Frontal cortex (tissue), 4 donors: Measurements from ENCODE around the gene TAC4. TPM values are rescaled to one million over a fixed set of nuclear protein-coding genes. Genes with fewer than 3 reads are reported as not detected.
"Not testable (repeated sequence)": the region's sequence is repeated elsewhere in the genome, so short reads cannot be mapped to it uniquely, and the experiment has no call there.

Experiments
- DNase-seq, 2 donors: peaks; one replicate each; pipeline ENCODE4 v3.0.0; 2012; ENCODE audit warnings: low spot score in 2 of 2
- FAIRE-seq: peaks from 2 replicates; lab custom pipeline; 2012; peaks lifted over from hg19 to GRCh38; lab: Jason Lieb, UNC
- total RNA-seq: library from RNA; depleted of rRNA; stranded (reverse); fragments of >200 nt; gene quantifications from one replicate; pipeline ENCODE4 v1.2.3, GENCODE V29; 2014
- donor health status: control.
- donor health status: control.
- donor health status: control.

TAC4 gene
- total RNA-seq, 1 donor from 2014 or later: not detected

DNA sequence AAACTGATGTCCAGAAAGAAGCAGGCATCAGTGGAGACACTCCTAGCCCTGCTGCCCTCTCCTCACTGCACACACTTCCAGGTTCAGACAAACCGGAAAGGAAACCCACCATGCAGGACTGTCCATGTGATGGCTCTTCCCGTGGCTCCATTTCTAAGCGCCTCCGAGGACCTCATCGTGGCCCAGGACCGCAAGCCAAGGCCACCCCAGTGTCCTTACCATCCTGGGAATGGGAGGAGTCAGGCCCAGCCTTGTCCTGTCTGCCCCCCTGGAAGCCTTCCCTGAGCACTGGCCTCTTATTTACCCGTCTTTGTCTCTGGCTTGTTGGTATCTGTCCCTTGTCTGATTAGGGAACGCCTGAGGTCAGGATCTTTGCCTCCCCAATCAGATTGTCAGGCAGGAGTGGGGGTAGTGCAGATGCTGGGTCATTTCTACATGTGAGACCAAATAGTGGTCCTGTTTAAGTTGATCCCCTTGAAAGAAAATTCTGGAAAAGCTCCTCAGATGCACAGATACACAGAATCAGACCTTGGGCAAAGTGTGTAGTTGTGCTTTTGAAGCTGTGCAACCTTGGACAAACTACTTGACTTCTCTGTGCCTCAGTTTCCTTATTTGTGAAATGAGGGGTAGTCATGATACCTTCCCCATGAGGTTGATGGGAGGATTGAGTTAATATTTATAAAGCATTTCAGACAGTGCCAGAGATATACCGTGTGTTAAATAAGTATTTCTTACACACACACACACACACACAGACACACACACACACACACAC is 744 bp downstream of the TAC4 start:
- FAIRE-seq: no peak
- no peak for DNase-seq

DNA sequence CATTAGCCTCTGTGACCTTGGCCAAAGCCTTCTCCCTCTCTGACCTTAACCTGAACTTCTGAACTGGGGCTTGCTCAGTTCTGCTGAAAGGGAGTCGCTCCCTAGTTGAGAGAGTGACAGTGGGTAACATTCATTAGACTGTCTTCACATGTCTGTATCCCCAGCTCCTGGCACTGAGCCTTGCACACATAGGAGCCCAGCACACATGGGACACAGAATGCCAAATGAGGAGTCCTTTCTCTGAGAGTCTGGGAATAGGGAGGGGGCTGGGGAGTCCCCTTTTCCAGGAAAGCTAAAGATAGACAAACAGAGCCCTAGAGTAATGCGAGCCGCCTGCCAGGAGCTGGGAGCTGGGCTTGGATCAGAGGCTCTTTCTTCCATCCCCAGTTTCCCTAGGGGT is 2.5 kb downstream of the TAC4 start:
- FAIRE-seq: no peak
- DNase-seq: peak in 1 of 2 donors; percentile 49

DNA sequence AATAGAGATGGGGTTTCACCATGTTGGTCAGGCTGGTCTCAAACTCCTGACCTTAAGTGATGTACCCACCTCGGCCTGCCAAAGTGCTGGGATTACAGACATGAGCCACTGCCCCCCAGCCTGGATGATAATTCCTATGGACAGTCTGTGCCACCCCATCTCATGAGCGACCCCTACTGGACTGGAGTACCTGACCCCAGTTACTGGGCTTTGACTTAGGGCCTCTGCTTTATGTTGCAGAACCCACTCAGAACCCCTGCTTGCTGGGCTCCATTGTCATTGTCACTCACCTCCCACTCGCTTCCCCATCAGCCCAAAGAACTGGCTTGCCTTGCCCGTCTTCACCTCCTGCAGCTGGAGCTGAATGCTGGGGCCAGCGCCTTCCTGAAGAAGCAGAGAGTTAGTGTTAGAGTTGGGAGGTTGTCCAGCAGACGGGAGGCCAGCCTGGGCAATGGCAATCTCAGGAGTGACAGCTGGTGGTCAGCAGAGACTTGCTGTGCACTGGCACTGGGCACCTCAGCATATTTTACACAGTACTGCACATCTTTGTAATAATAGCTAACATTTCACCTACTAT is 4.0 kb downstream of the TAC4 start:
- FAIRE-seq (no peak), DNase-seq (no peak)

DNA sequence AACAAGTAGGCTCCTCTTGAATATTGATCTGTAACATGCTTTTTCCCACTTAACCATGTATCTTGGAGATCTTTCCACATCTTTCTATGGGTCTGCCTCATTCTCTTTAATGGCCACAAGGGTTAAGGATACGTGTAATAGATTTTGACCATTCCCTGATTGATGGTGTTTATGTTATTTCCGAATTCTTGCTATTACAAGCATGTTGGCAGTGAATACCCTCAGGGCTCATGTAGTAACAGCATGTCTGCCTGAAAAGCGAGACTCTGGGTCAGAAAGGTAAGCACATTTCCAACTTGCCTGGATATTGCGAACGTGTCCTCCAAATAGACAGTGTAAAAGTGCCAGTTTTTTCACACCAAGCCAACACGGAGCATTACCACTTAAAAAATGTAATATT is 5.0 kb downstream of the TAC4 start:
- no peak for FAIRE-seq
- DNase-seq: no peak

DNA sequence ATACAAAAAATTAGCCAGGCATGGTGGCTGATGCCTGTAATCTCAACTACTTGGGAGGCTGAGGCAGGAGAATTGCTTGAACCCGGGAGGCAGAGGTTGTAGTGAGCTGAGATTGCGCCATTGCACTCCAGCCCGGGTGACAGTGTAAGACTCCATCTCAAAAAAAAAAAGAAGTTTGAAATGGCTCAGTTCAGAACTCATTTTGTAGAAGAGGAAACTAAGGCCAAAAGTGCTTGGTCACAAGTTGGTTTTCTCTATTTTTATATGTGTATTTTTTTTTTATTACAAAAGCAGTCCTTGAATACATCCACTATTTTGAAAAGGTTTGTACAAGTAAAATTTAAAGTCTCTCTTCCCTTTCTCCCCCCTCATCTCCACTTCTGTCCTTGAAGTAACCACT is 5.5 kb downstream of the TAC4 start:
- DNase-seq: no peak
- FAIRE-seq: no peak

DNA sequence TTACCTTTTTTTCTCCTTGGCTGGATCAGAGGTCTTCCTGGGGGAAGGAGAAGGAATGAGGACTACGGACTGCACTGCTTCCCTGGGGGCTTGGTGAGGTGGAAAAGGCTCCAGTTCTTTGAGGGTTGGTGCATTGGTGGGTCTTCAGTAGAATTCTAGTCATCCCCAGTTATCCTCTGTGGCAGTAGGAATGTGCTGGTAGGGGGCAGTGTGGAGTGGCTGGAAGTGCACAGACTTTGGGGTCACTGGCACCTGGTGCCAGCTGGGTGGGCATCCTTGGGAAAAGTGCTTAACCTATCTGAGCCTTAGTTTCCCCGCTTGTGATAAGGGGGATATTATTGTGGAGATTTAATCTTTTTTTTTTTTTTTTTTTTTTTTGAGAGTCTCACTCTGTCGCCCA is 6.3 kb downstream of the TAC4 start:
- FAIRE-seq: no peak
- no peak for DNase-seq

DNA sequence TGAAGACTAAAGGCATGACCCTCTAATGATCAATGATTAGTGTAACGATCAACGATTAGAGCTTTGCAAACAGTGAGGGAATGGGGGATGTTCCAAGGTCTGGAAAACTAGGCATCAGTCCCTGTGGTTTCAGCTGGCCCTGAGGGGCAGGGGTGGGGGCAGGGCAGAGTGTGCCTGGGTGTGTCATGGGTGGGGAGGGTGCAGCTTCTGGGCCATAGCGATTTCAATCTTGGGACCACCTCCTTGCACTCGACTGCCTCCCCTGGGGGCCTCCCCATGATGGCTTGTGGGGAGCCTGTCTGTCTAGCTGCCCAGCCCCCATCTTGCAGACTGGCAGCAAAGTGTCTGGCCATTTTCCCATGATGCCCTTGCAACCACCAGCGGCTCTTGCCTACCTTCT is 8.4 kb downstream of the TAC4 start:
- DNase-seq: no peak
- no peak for FAIRE-seq

DNA sequence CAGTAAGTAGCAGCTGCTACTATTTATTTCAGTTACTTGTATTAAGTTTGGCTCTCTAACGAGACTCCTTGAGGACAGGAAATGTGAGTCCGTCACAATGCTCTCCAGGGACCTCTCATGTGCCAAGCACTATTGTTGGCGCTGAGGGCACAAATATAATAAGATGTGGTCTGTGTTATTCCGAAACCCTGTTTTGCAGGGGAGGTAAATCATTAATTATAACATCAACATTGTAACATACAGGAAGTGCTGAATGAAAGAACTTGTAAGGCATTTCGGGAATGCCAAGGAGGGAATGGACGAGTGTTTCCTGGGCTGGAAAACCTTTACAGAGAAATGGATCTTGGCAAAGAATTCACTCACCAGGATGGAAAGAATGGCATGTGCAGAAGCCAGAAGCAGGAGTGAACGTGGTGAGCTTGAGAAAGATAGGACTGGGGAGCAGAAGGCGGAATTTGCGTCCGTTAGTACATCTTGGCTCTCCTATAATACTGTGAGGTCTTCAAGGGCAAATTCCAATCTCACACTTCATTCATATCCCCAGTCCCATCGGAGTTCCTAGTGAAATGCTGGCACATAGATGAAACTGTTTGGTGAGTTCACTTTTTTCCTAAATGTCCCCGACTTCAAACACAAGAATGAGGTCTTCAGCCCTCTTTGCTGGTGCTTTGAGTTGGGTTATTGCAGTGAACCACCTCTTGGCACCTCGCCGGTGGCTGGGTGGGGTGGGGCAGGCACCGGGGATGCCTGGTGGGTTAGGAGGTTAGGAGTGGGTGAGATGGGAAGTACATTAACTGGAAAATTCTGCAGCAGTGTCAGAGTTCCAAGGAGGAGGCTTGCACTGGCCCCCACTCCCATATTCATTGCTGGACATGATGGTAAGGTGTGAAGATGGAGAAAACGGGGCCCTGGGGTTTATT is 11.5 kb downstream of the TAC4 start:
- FAIRE-seq (no peak), DNase-seq (no peak)

DNA sequence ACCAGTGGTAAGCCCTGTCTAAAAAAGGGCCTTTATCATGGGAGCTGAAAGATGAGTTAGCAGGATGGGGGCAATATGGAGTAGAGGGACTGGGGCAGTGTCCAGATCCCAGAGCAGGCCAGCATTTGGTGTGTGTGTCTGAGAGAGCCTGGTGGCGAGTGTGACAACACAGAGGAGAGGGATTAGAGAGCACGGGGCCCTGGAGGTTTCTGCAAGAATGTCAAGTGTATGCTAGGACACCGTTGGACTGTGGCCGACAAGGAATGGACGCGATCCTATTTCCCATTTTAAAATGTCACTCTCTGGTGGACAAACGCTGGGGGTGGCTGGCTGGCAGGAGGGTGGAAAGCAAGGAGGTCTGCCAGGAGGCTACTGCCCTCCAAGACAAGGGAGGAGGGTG is 12.4 kb downstream of the TAC4 start:
- DNase-seq (no peak), FAIRE-seq (no peak)

DNA sequence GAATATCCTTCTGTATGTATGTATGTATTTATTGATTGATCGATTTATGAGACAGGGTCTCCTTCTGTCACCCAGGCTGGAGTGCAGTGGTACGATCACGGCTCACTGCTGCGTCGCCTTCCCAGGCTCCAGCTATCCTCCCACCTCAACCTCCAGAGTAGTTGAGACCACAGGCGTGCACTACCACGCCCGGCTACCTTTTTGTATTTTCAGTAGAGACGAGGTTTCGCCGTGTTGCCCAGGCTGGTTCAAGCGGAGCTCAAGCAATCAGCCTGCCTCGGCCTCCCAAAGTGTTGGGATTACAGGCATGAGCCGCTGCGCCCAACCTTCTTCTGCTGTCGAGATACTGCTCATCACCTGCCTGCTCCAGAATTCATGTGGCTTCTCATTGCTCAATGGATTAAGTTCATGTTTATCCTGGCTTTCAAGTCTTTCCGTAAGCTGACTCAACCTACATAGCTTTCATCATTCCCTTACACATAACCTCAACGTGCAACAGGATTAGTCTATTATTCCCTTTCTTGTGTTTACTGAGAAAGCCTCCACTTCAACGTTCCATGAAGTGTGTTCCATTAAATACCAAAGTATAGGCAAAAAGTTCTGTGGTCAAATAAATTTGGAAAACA is 13.6 kb downstream of the TAC4 start:
- no peak for FAIRE-seq

DNA sequence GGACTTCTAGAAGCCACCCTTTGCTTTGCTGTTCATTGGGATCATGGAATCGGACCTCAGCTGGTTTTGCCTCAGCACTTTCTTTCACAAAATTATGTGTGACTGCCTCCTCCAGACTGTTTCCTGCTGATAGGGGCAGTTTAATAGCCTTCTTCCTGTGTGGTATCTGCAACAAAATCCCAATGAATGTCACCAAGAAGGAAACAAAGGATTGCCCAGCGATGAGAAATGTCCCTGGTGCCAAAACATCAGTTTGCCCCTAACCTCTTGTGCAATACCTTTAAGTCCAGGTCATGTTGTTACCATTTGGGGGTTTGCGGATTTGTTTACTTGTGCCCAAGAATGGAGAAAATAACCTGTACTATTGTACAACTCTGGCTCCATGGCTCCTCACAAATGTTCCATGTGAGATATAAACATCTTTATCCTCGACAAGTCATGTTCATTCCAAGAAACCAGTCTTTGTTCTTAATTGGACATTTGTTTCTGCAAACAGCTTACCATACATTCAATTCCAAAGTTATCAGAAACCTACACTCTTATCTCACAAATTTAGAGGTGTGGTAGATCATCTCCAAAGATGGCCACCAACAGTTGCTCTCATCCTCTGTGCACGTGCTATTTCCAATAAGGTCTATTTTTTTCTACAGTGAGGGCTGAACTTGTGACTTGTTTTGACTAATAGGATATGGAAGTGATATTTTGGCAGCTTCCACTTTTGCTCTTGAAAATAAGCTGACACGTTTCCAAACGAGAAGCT is 14.8 kb downstream of the TAC4 start:
- no peak for DNase-seq
- FAIRE-seq: no peak

More for the DNA sequence above, 13.6 kb downstream of the TAC4 start:
- DNase-seq: no peak

DNA sequence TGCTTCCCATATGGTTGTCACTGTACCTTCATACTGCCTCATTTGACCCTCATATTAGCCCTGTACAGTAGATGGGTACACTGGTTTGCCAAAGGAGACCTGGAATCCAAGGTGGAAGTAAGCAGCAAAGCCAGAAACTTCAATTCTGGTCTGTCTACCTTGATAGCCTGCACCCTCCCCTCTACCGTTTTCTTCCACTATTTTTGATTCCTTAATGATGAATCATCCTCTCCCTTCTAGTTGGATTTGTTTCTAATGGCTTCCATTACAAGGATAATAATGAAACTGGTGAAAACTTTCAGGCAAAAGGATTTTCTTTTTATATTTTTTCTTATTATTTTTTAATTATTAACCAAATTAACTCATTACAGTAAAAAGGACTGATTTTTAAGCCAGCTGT is 17.3 kb downstream of the TAC4 start:
- no peak for FAIRE-seq
- DNase-seq: no peak

DNA sequence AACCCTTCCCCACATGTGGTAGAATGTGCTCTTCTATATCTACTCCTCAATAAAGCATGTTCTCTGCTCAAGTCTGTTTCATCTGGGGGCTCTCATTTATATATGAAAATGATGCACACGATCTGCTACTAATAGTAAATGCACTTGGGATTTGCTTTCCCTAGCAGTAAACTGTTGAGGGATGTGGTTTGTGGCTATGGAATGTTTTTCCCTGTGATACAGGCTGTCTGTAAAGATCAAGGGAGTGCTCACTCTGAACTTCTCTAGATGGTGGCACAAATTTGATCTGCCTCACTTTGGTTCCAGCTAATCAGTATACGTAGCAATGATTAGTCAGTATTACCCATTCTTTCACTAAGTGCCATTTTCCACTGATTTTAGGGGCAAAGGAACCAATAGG is 18.8 kb downstream of the TAC4 start:
- DNase-seq: no peak
- no peak for FAIRE-seq

DNA sequence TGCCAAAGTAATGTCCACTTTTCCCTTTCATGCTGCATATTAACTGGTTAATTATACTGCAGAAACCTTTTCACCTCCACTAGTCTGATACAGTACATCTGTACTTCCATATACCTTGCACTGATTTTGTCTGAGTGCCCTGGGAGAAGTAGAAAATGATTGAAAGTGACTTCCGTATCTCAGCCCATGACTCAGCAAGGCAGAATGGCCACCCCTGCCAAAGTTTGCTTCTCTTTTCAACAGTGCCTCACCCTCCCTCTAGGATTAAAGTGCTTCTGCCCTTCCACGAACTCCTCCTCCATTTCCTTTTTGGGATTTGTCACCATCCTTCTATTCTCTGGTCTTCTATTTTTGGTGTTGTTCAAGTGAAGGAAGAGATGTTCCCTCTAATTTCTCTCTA is 19.5 kb downstream of the TAC4 start:
- FAIRE-seq, DNase-seq: not testable (repeated sequence)

DNA sequence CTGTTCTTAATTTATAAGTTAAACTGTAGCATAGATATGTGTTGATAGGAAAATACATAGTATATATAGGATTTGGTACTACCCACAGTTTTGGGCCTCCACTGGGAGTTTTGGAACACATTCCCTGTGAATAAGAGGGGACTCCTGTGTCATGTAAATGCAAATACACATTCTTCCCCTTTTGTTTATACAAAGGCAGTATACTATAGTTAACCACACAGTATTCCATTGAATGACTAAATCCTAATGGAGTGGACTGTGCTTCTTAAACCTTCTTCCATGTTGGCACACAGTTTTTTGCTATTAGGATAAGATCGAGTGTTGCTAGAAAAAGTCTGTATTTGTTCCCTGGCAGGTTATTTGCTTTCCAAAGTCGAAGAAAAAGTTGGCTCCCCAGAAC is 22.2 kb downstream of the TAC4 start:
- DNase-seq: no peak
- FAIRE-seq: no peak

DNA sequence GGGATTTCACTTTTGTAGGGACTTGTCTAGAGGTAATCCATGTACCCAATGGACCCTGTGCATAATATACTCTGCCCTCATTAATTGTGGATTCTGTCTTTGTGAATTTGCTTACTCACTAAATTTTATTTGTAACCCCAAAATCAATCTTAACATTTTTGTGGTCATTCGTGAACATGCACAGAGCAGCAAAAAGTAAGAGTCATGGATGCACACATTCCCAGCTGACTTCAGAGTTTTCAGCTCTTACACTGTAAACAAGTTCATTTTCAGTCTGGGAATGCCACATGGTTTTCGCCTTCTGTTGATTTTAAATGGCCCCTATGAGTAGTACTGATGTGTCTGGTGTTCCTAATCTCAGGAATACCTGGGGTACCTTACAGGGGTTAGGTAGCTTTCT is 24.3 kb downstream of the TAC4 start:
- no peak for DNase-seq
- FAIRE-seq: no peak

DNA sequence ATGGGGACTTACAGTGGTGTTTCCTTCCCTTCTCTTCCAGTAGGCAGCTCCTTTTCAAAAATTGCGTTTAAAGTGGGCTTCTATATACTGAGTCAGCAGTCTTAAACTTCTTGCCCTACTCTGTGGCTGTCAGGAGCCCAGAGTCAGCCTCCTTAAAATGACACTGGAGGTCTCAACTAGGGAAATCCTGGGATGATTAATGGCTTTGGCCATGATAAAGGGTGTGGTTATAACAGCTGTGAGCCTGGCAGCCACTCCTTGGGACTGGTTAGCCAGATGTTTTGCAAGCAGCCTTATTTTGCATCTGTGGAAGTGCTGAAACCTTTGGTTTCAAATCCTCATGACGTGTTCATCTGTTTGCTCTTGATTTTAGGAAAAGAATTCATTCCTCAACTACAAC is 25.0 kb downstream of the TAC4 start:
- FAIRE-seq: no peak
- no peak for DNase-seq

DNA sequence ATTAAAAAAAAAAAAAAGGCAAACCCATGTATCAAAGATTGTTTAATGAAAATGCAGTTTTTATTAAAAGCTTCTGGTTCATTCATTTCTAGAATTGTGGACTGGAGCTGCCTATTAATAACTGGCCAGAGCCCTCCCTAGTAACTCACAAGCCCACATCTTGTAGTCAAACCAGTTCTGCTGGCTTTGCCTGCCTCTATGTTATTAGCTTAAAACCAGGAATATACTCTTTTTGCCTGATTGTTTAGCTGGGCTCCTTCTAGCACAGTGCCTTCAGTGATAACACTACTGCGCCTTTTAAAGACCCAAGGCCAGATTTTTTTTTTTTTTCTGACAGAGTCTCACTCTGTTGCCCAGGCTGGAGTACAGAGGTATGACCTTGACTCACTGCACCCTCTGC is 26.0 kb downstream of the TAC4 start:
- FAIRE-seq (no peak), DNase-seq (no peak)

DNA sequence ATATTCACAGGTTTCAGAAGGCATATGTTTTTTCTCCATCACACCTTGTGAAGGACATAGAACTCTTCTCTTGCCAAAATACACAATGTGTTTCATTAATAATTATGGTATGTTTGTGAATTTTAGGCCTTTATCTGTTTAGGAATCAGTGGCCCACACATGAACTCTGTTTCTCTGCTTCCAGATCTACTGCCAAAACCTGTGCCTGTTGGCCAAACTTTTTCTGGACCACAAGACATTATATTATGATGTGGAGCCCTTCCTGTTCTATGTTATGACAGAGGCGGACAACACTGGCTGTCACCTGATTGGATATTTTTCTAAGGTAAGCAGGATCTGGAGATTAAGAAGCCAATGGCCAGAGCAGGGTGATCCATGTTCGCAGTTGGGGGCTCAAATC is 26.4 kb downstream of the TAC4 start:
- FAIRE-seq: no peak
- no peak for DNase-seq

DNA sequence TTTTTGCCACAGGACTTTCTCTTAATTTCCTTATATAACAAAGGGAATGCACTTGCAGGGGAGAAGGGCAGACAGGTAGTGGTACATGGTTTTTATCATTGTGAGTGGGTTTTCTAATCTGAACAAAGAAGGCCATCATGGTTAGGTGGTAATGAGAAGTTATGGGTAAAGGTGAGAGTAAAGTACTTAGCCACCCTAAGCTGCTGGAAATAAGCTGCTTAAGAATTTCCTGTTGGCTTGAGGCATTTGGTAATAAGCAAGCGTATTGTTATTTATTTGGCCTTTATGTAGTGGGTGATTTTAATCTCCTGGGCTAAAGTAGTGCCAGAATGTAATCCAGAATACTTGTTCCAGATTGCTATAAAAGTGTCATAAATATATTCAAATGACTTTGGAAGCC is 27.1 kb downstream of the TAC4 start:
- FAIRE-seq (no peak), DNase-seq (no peak)
